DMS153 (cell line): Measurements from ENCODE around the gene B4GALNT3.

Experiments
- DNase-seq: peaks from one replicate; lab custom pipeline; 2025; lab: John Stamatoyannopoulos, UW

The B4GALNT3 gene

DNA sequence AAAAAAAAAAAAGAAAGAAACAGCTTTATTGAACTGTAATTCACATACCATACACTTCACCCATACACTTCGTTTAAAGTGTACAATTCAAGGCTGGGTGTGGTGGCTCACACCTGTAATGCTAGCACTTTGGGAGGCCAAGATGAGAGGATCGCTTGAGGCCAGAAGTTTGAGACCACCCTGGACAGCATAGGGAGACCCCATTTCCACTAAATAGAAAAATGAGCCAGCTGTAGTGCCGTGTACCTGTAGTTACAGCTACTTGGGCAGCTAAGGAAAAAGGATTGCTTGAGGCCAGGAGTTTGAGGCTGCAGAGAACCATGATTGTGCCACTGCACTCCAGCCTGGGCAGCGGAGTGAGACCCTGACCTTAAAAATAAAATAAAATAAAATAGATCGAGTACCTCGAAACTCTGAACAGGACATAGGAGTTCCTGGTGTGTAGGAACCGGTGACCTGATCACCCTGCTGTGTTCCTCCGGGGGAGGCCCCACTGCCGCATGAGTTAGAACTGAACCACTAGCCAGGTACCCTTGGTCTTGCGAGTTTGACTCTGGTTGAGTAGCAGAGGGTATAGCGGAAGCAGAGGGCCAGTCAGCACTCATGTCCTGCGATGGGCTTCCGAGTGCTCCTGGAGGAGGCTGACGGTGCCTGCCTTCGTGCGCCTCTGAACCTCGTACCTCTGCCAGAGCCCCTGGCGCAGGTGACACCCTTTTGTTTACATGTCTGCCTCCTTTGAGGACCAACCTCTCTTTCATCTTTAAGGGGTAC lies 80.0 kb downstream of the B4GALNT3 start:
- DNase-seq = no peak

DNA sequence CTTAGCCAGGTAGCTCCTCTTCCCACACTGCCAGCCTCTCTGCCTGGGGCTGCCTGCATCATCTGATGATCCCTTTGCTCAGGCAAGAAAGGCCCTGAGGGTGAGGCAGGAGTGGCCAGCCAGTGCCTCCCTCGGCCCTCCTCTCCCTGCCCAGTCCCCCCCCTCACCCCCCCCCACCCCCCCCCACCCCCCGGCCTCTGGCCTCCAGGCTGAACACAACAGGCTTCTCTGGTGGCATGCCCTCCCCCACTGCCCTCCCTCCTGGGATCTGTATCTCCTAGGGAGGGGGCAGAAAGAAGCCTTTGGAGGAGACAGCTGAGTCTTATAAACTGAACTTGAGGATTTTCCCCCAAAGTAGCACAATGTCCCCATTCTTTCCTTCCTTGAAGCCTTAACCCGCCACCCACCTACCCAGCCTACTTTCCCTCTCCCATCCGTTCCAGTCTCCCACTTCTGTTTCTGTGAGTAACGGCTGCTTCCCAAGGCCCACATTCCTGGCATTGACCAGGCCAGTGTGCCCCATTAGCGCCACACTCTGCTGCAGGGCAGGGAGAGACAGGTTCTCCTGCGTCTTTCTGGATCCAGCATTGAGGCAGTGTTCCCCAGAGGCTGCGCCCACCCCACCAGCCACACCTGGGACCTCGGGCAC lies 82.1 kb downstream of the B4GALNT3 start:
- no peak for DNase-seq

- DNase-seq = no peak
Observed at GRCh38 chr12:542395-543113, 82.8 kb downstream of the B4GALNT3 start.

GRCh38 chr12:543114-543451 lies 83.3 kb downstream of the B4GALNT3 start:
- DNase-seq = no peak

DNA sequence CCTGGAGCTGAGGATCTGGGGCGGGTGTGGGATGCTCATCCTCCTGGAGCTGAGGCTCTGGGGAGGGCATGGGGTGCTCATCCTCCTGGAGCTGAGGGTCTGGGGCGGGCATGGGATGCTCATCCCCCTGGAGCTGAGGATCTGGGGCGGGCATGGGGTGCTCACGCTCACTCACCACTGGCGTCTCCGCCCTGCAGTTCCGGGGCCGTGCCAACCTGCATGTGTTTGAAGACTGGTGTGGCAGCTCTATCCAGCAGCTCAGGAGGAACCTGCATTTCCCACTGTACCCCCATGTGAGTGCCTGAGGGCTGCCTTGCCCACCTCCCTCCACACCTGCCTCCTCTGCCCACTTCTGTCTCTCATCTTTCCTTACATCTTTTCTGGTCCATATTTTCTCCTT lies 84.4 kb downstream of the B4GALNT3 start:
- no peak for DNase-seq

GRCh38 chr12:544941-545635 lies 85.3 kb downstream of the B4GALNT3 start:
- no peak for DNase-seq

GRCh38 chr12:545835-546234 lies 86.1 kb downstream of the B4GALNT3 start:
- DNase-seq = no peak

GRCh38 chr12:546265-546919 lies 86.7 kb downstream of the B4GALNT3 start:
- DNase-seq = no peak

- peak; percentile 27 for DNase-seq
Observed at GRCh38 chr12:546920-547845, 87.4 kb downstream of the B4GALNT3 start.

DNA sequence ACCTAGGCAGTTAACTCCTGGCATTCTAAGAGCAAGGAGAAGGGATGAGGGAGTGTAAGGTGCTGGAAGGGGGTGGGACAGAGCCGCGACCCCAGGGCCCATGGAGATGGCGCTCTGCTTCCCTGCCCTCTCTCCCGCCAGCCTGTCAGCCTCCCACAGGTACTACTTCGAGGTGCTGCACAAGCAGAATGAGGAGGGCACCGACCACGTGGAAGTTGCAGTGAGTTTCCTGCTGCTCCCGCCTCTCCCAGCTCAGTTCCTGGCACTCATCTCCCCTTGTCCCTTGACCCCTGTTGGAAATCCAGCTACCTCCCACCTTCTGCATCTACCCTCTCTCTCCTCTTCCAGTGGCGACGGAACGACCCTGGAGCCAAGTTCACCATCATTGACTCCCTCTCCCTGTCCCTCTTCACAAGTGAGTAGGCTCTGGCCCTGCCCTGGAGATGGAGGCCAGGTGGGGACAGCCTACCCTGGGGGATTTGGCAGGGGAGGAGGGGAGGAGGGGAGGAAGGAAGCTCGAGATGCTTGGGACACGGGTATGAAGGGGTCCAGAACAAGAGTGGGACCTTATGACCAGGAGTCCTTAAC lies 88.2 kb downstream of the B4GALNT3 start:
- no peak for DNase-seq

DNA sequence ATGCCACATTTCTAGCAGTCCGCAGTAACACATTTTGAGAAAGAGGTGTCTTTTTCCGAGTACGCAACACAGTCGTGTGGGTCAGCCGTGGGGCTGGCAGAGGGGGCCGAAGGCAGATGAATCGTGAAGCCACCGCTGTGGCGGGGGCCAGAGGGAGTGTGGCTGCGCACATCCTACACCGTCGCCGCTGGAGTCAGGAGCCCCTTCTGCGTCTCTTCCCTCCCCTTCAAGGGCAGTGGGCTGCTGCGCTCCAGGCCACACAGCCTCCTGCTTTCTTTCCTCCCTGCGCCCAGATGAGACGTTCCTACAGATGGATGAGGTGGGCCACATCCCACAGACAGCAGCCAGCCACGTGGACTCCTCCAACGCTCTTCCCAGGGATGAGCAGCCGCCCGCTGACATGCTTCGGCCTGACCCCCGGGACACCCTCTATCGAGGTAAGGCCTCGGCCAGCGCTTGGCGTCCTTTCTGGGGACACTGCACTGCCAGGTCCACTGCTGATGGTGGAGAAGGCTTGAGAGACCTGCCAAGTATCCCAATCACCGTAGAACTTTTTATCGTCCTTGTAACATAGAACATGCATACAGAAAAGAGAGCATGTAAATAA lies 89.8 kb downstream of the B4GALNT3 start:
- DNase-seq = no peak

- no peak for DNase-seq
Observed at GRCh38 chr12:550473-551260, 90.9 kb downstream of the B4GALNT3 start.

DNA sequence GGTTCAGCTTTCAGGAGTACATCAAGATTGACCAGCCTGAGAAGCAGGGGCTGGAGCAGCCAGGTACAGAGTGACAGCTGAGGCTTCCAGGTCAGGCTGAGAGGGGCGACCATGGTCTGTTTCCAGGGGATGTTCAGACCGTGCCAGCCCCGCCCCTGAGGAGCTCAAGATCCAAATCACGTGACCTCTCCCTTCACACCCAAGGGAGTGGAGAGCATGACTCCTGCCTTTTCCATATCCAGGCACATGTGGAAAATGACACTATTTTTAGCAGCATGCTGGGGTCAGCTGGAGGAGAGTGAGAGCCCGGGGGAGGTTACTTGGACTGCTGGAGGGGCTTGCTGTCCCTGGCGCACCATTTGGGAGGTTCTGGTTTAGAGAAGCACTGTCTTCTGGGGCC lies 92.7 kb downstream of the B4GALNT3 start:
- DNase-seq = no peak

GRCh38 chr12:553216-554000 lies 93.7 kb downstream of the B4GALNT3 start:
- no peak for DNase-seq

DNA sequence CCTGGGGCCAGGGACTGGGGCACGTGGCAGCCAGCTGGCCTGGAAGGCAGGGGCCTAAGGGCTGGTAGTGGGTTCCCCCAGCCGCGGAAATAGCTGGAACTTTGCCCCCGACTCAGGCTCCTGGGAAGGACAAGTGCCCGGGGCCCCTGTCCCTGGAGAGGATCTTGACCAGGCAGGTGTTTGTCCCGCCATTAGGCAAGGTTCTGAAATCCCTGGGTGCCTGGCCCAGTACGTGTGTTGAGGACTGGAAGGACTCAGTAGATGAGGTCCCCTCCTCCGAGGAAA lies 94.2 kb downstream of the B4GALNT3 start:
- DNase-seq = no peak

DNA sequence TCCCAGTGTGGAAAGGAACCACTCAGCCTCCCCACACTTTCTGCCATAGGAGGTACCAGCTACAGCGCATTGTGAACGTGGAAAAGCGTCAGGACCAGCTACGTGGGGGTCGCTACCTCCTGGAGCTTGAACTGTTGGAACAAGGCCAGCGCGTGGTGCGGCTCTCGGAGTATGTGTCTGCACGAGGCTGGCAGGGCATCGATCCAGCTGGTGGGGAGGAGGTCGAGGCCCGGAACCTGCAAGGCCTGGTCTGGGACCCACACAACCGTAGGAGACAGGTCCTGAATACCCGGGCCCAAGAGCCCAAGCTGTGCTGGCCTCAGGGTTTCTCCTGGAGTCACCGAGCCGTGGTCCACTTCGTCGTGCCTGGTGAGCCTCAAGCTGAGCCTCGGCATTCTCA lies 96.8 kb downstream of the B4GALNT3 start:
- DNase-seq = no peak

DNA sequence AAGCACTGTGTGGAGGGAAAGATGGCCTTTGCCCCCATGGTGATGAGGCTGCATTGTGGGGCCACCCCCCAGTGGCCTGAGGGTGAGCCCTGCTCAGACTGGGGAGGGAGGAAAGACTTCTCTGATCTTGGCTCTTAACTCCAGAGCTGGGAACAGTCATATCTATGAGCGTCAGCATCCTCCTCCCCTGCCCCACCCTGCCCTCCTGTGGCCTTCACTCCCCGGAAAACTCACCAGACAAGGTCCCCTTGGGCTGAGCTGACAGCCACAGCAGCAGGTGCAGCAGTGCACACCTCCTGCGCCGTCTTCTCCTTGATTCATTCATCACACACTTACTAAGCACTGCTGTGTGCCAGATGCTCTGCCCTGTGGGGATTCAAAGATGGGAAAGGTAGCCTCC lies 98.8 kb downstream of the B4GALNT3 start:
- no peak for DNase-seq

DNA sequence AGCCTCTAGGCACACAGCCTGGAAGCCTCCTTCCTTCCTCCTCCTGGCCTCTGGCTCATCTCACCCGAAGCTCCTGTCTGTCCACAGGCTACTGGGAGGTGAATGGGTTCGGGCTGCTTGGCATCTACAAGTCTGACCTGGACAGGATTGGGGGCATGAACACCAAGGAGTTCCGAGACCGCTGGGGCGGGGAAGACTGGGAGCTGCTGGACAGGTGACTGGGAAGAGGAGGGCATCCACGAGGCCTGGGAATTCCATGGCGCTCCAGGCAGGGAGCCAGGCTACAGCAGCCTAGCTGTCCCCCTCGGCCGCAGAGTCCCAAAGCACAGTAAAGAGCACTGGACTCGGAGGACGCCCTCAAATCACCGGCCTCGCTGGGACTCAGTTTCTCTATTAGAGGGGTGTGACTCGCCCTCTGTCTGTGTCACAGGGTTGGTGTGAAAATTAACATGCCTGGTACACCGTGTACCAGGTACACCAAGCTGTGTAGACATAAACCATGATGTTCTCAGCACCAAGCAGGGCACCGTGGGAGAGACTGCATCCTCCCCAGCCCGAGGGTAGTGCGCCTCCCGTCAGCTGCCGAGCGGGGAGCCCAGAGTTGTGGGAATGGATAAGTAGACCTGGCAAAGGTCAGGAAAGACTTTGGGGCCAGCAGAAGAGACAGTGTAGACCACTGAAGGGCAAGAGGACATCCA lies 99.6 kb downstream of the B4GALNT3 start:
- DNase-seq = no peak
